CD4-positive, alpha-beta T cell (primary cell): ENCODE results near the gene GRID1. TPM values are rescaled to one million over a fixed set of nuclear protein-coding genes. Genes with fewer than 3 reads are reported as not detected.

Experiments used
- ATAC-seq: fragments of 200-7000 bp; cut with Tn5 transposase; one replicate; pipeline ENCODE4 v1.10.0; 2022; ENCODE audit warnings: mild to moderate bottlenecking; ENCODE audit not compliant: poor library complexity
- CTCF ChIA-PET: fragments of 350-600 bp; sonication (Branson Sonifier 250); formaldehyde crosslinking; loops from one replicate; lab custom pipeline; 2021; ENCODE audit warnings: antibody characterized with exemption, inconsistent platforms; lab: Charles Lee
- POLR2A ChIA-PET: fragments of 350-600 bp; sonication (Branson Sonifier 250); formaldehyde crosslinking; loops from one replicate; lab custom pipeline; 2021; ENCODE audit warnings: antibody characterized with exemption, inconsistent platforms; lab: Charles Lee
- DNase-seq, 14 experiments: peaks; one replicate each; pipeline ENCODE4 v3.0.0-alpha.2; 2013 to 2020; ENCODE audit warnings: mixed read lengths in 2 of 14
- H3K27ac ChIP-seq, 2 donors: one replicate each; pipeline versions ENCODE4 v1.5.1 to v1.7.0; 2013; ENCODE audit warnings: low read length in 2 of 2, low read depth in 1 of 2, mild to moderate bottlenecking in 1 of 2
- H3K27me3 ChIP-seq, 2 experiments: 1 replicate in 1 of 2; 2 replicates in 1 of 2; pipeline versions ENCODE4 v1.6.1 to v1.7.0; 2013; ENCODE audit warnings: low read length in 2 of 2, control low read depth in 1 of 2, mild to moderate bottlenecking in 1 of 2, moderate library complexity in 1 of 2; ENCODE audit not compliant: insufficient read depth in 2 of 2, control insufficient read depth in 1 of 2
- H3K36me3 ChIP-seq: one replicate; pipeline ENCODE4 v1.6.1; 2013; ENCODE audit warnings: low read length, control low read depth; ENCODE audit not compliant: insufficient read depth
- H3K4me1 ChIP-seq: one replicate; pipeline ENCODE4 v1.6.1; 2013; ENCODE audit warnings: low read length, control low read depth; ENCODE audit not compliant: insufficient read depth
- H3K4me3 ChIP-seq: one replicate; pipeline ENCODE4 v1.5.1; 2013; ENCODE audit warnings: mild to moderate bottlenecking, low read length, moderate library complexity
- H3K9me3 ChIP-seq, 2 experiments: 1 replicate in 1 of 2; 2 replicates in 1 of 2; pipeline versions ENCODE4 v1.6.1 to v1.7.0; 2013; ENCODE audit warnings: low read length in 2 of 2, mild to moderate bottlenecking in 2 of 2, control low read depth in 1 of 2, moderate library complexity in 1 of 2; ENCODE audit not compliant: control insufficient read depth in 1 of 2, insufficient read depth in 1 of 2
- H3K27ac Mint-ChIP-seq: one replicate; pipeline ENCODE4 v1.8.0; 2020; ENCODE audit warnings: mixed read lengths
- H3K27me3 Mint-ChIP-seq: one replicate; pipeline ENCODE4 v1.8.0; 2021; ENCODE audit warnings: mixed read lengths
- H3K36me3 Mint-ChIP-seq: one replicate; pipeline ENCODE4 v1.8.0; 2021; ENCODE audit warnings: low read depth, mixed read lengths
- H3K4me1 Mint-ChIP-seq: one replicate; pipeline ENCODE4 v1.8.0; 2021; ENCODE audit warnings: low read depth, mixed read lengths
- H3K4me3 Mint-ChIP-seq: one replicate; pipeline ENCODE4 v1.8.0; 2020; ENCODE audit warnings: mild to moderate bottlenecking, mixed read lengths
- H3K9me3 Mint-ChIP-seq: one replicate; pipeline ENCODE4 v1.8.0; 2020; ENCODE audit warnings: mixed read lengths
- CTCF ChIP-seq: fragments of 200-600 bp; IDR thresholded peaks from one replicate; pipeline ENCODE4 v1.8.0; 2022; ENCODE audit warnings: antibody characterized with exemption, mild to moderate bottlenecking
- intact Hi-C, 2 experiments: fragments of 100-400 bp; cut with DNase I in 1 of 2; cut with micrococcal nuclease in 1 of 2; formaldehyde crosslinking; loops; one replicate each; pipeline versions ENCODE4 v1.15.1 to v1.9.0; 2023 to 2025; cut with DNase I, micrococcal nuclease
- total RNA-seq, 174 experiments: library from RNA in 2 of 174; stranded (reverse) in 2 of 174; gene quantifications; one replicate each; pipeline ENCODE4 v1.2.3 and lab custom pipeline; 2021 to 2026

GRID1 gene
- total RNA-seq, 2 experiments from 2014 or later, result not detected

DNA sequence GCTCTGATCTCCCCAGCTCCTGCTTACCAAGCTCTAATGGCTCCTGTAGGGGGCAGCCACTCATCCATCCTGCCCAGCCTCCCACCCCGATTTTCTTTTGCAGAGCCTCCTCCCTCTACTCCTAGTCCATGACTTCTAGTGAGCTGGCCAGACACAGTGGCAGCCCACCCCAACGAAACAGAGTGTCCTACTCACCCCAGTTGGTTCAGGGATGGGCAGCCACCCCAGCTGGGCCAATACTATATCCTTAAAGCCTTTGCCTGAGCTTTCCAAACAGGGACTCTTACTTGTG is 77.1 kb downstream of the GRID1 start:
- Histone ChIP-seq H3K9me3 (peaks cover 0 to 11% of the 10 kb centered on the region in 2 experiments), H3K4me1 (no peaks in the 10 kb centered on the region), H3K36me3 (no peaks in the 10 kb centered on the region), H3K27ac (no peak overlapping the region), H3K27me3 (no peaks in the 10 kb centered on the region), H3K4me3 (no peak overlapping the region)
- intact Hi-C loops, result no loop called here
- Mint-ChIP-seq H3K4me3 (no peak overlapping the region), H3K27me3 (peaks cover 7% of the 10 kb centered on the region), H3K27ac (no peak overlapping the region), H3K36me3 (no peaks in the 10 kb centered on the region), H3K9me3 (no peaks in the 10 kb centered on the region), H3K4me1 (no peaks in the 10 kb centered on the region)
- no peak for TF ChIP-seq CTCF
- ATAC-seq (no peak), DNase-seq (no peak)
- ChIA-PET CTCF (no interaction called here), POLR2A (no interaction called here)

DNA sequence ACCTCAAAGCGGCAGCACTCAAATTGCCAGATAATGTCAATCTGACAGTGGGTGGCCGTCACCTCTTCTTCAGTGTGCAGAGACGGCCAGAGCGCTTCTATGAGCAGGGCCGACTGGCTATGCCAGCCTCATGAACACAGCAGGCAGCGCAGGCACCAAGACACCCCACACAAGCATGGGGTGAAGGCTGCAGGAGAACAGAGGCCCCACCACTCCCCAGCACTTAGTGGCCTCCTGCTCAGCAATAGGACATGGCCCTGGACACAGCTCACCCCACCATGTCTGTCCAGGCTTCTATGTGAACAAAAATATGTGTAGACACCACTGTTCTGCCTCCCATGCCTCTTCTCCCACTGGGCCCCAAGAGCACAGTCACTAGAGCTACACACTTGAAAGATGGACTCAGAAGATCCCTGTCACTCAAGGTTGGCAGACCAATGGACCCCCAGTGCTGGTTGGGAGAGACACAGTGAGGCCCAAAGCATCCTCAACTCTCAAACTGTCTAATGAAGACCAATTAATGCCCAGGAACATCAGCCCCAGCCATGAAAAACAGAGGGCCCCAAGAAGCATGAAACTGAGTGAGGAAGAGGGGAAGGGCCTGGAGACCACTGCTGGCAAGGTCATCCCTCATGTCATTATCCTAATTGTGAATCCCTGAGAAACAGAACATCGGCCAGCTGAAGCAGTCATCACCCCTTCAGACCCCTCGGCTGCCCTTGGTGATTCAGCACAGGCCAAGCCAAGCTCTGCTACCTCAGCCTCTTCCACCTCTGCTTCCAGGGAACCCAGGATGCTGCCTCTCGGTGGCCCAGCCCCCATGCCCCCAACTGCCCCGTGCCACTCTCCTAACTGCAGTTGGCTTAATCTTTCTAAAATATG is 77.7 kb downstream of the GRID1 start:
- Mint-ChIP-seq H3K9me3 (no peaks in the 10 kb centered on the region), H3K4me1 (no peaks in the 10 kb centered on the region), H3K36me3 (no peaks in the 10 kb centered on the region), H3K4me3 (no peak overlapping the region), H3K27ac (no peak overlapping the region), H3K27me3 (peaks cover 10% of the 10 kb centered on the region)
- no peak overlapping the region for H3K27ac ChIP-seq
- ATAC-seq, result no peak
- H3K36me3 ChIP-seq, result no peaks in the 10 kb centered on the region
- DNase-seq, result no peak
- H3K4me1 ChIP-seq, result no peaks in the 10 kb centered on the region
- no peak for TF ChIP-seq CTCF
- intact Hi-C loops, result no loop called here
- no peaks in the 10 kb centered on the region for H3K27me3 ChIP-seq
- no peak overlapping the region for H3K4me3 ChIP-seq
- peaks cover 0 to 11% of the 10 kb centered on the region in 2 experiments for H3K9me3 ChIP-seq
- ChIA-PET CTCF (no interaction called here), POLR2A (no interaction called here)

DNA sequence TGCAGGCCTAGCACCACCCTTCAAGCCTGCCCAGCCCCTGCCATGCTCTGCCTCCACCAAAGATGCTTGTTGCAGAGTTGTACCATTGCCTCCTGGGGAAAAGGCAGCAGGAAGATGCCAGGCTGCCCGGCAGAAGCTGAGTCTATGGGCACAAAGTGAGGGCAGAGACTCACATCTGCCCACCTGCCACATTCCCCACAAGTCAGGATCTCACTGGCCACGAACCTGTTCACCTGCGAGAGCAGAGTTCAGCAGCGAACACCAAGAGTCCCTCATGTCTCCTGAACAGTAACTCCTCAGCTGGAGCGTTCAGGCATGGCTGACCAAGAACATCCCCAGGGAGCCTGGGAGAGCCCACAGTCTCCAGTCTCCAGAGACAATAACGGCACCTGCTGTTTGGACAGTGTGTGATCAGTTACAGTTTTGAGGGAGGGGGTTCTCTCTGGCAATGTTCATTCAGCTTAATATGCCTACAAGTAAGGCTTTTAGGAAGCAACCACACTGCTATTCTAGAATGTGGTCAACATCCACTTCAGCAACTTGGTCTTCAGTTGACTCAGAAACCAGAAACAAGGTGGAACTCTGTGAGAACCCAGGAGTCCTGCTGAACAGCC is 78.5 kb downstream of the GRID1 start:
- Histone ChIP-seq H3K27ac (no peak overlapping the region), H3K4me3 (no peak overlapping the region), H3K9me3 (peaks cover 0 to 9% of the 10 kb centered on the region in 2 experiments), H3K36me3 (no peaks in the 10 kb centered on the region), H3K27me3 (no peaks in the 10 kb centered on the region), H3K4me1 (no peaks in the 10 kb centered on the region)
- no peak overlapping the region for H3K4me3 Mint-ChIP-seq
- ChIA-PET POLR2A (no interaction called here), CTCF (no interaction called here)
- intact Hi-C loops, result no loop called here
- H3K4me1 Mint-ChIP-seq, result no peaks in the 10 kb centered on the region
- H3K9me3 Mint-ChIP-seq, result no peaks in the 10 kb centered on the region
- no peak for TF ChIP-seq CTCF
- DNase-seq (no peak), ATAC-seq (no peak)
- no peak overlapping the region for H3K27ac Mint-ChIP-seq
- no peaks in the 10 kb centered on the region for H3K36me3 Mint-ChIP-seq
- H3K27me3 Mint-ChIP-seq, result peaks cover 15% of the 10 kb centered on the region
